Ishikawa (cell line): ENCODE data around the gene NOTCH1.

ENCODE experiments used
- CEBPB ChIP-seq: IDR thresholded peaks from 2 replicates; pipeline ENCODE4 v1.6.1; 2012
- CREB1 ChIP-seq: IDR thresholded peaks from 2 replicates; pipeline ENCODE4 v1.6.1; 2012; ENCODE audit warnings: low read depth
- EGR1 ChIP-seq: IDR thresholded peaks from 2 replicates; pipeline ENCODE4 v1.6.1; 2012
- EP300 ChIP-seq: IDR thresholded peaks from 2 replicates; pipeline ENCODE4 v1.6.1; 2012; ENCODE audit warnings: borderline replicate concordance
- FOXM1 ChIP-seq: IDR thresholded peaks from 2 replicates; pipeline ENCODE4 v1.6.1; 2012; ENCODE audit warnings: low read depth, borderline replicate concordance
- NFIC ChIP-seq: IDR thresholded peaks from 2 replicates; pipeline ENCODE4 v1.6.1; 2012
- RAD21 ChIP-seq: IDR thresholded peaks from 2 replicates; pipeline ENCODE4 v1.6.1; 2012; ENCODE audit warnings: low read depth
- REST ChIP-seq: IDR thresholded peaks from 2 replicates; pipeline ENCODE4 v1.6.1; 2012; ENCODE audit warnings: low read depth, mild to moderate bottlenecking
- TAF1 ChIP-seq: IDR thresholded peaks from 2 replicates; pipeline ENCODE4 v1.6.1; 2012; ENCODE audit warnings: low read depth, mild to moderate bottlenecking
- TCF12 ChIP-seq: IDR thresholded peaks from 2 replicates; pipeline ENCODE4 v1.6.1; 2012; ENCODE audit warnings: low read depth
- TEAD4 ChIP-seq: IDR thresholded peaks from 2 replicates; pipeline ENCODE4 v1.6.1; 2012
- USF1 ChIP-seq: IDR thresholded peaks from 2 replicates; pipeline ENCODE4 v1.6.1; 2012
- YY1 ChIP-seq: IDR thresholded peaks from 2 replicates; pipeline ENCODE4 v1.6.1; 2012; ENCODE audit warnings: low read depth
- ZBTB7A ChIP-seq: IDR thresholded peaks from 2 replicates; pipeline ENCODE4 v1.6.1; 2012; ENCODE audit warnings: low read depth
- TF ChIP-seq, protein P1 (sequence below): IDR thresholded peaks from 2 replicates; pipeline ENCODE4 v1.6.1; 2012

Gene NOTCH1

GRCh38 chr9:136456258-136456657 is 89.6 kb downstream of the NOTCH1 start:
- TF ChIP-seq, protein P1, sequence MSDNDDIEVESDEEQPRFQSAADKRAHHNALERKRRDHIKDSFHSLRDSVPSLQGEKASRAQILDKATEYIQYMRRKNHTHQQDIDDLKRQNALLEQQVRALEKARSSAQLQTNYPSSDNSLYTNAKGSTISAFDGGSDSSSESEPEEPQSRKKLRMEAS = no peak
- TF ChIP-seq TAF1 (no peak), TCF12 (no peak), YY1 (no peak), EP300 (no peak), TEAD4 (no peak)

- no peak for TF ChIP-seq TAF1
- no peak for TF ChIP-seq TCF12
- TF ChIP-seq EP300 = no peak
- TF ChIP-seq, protein P1 = no peak
- no peak for TF ChIP-seq NFIC
- no peak for TF ChIP-seq TEAD4
- TF ChIP-seq USF1 = no peak
- TF ChIP-seq CREB1 = no peak
- no peak for TF ChIP-seq YY1
- no peak for TF ChIP-seq CEBPB
- no peak for TF ChIP-seq REST
- no peak for TF ChIP-seq RAD21
- no peak for TF ChIP-seq FOXM1
- no peak for TF ChIP-seq EGR1
- TF ChIP-seq ZBTB7A = no peak
Measured at GRCh38 chr9:136455043-136456002, 90.5 kb downstream of the NOTCH1 start.

- no peak for TF ChIP-seq ZBTB7A
- no peak for TF ChIP-seq CREB1
- no peak for TF ChIP-seq FOXM1
- no peak for TF ChIP-seq EGR1
Measured at GRCh38 chr9:136454026-136454796, 91.6 kb downstream of the NOTCH1 start.

DNA sequence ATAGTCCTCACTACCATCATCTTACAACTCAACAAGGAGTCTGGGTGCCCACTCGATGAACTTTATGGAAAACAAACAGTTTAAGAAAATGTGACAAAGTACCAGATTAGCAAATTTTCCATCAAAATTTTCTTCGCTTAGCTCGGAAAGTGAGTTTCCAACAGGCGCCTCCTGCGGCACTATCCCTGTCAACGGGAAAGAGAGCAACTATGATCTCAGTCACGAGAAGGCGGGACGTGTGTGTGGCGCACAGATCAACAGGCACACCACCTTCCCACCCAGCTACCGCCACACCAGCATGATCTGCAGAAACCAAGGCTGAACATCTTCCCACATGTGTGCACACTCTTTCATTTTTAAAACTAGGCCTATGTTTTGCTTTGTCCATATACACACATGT is 92.5 kb downstream of the NOTCH1 start:
- TF ChIP-seq RAD21 = no peak
- TF ChIP-seq, protein P1 = no peak
- TF ChIP-seq REST = no peak
- TF ChIP-seq NFIC = no peak
- TF ChIP-seq TEAD4 = no peak
- no peak for TF ChIP-seq CEBPB
- no peak for TF ChIP-seq EGR1
- no peak for TF ChIP-seq EP300
- TF ChIP-seq YY1 = no peak
- no peak for TF ChIP-seq FOXM1
- TF ChIP-seq USF1 = no peak
- TF ChIP-seq ZBTB7A = no peak
- TF ChIP-seq TCF12 = no peak
- TF ChIP-seq TAF1 = no peak
- no peak for TF ChIP-seq CREB1

DNA sequence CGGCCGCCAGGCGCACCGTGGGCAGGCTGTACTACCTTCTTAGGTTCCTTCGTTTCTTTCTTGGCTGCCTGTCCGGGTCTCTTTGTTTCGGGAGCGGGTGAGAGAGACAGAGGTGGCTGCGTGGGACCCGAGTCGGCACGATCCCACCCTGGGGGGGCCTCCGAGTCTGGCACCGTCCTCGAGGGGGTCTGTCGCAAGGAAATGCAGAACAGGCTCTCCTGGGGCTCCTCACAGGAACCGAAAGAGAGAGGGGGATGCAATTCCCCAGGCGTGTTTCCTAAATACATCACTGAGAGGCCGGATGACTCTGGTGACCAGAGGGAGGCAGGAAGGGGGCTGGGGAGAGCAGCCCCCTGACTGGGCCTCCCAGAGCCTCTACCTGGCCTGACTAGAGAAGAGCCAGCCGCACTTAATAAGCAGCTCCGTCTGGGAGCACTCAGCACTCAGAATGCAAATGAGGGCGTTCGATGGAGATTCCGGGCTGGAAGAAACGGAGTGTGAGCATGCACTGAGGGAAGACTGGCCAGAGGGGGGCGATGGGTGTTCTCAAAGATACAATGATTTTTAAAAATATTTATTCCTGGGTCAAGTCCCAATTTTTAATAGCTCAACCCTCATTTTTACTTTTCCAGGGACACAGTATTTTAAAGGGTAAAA is 94.5 kb downstream of the NOTCH1 start:
- TF ChIP-seq TAF1 (no peak), FOXM1 (no peak), CREB1 (no peak), TCF12 (no peak), NFIC (no peak), USF1 (no peak), EP300 (no peak), ZBTB7A (no peak), CEBPB (no peak), EGR1 (no peak), REST (no peak), RAD21 (no peak), YY1 (no peak), TEAD4 (no peak)
- TF ChIP-seq, protein P1 = no peak
